ENCODE data around the gene MALAT1.
A peak's percentile ranks its signal among the peaks of the same experiment; 100 is the strongest.
"Not testable (repeated sequence)": the region's sequence is repeated elsewhere in the genome, so short reads cannot be mapped to it uniquely, and the experiment has no call there.

Gene MALAT1
- 2,703 to 8,463 reads per million in 2 experiments for total RNA-seq

DNA sequence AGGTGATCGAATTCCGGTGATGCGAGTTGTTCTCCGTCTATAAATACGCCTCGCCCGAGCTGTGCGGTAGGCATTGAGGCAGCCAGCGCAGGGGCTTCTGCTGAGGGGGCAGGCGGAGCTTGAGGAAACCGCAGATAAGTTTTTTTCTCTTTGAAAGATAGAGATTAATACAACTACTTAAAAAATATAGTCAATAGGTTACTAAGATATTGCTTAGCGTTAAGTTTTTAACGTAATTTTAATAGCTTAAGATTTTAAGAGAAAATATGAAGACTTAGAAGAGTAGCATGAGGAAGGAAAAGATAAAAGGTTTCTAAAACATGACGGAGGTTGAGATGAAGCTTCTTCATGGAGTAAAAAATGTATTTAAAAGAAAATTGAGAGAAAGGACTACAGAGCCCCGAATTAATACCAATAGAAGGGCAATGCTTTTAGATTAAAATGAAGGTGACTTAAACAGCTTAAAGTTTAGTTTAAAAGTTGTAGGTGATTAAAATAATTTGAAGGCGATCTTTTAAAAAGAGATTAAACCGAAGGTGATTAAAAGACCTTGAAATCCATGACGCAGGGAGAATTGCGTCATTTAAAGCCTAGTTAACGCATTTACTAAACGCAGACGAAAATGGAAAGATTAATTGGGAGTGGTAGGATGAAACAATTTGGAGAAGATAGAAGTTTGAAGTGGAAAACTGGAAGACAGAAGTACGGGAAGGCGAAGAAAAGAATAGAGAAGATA, at the start of gene MALAT1:
TSS of gene MALAT1 (plus strand) at position 69 of the 736 bp plus-strand sequence.
- DNase-seq (ENCODE audit: low read depth): peak; percentile 91

DNA sequence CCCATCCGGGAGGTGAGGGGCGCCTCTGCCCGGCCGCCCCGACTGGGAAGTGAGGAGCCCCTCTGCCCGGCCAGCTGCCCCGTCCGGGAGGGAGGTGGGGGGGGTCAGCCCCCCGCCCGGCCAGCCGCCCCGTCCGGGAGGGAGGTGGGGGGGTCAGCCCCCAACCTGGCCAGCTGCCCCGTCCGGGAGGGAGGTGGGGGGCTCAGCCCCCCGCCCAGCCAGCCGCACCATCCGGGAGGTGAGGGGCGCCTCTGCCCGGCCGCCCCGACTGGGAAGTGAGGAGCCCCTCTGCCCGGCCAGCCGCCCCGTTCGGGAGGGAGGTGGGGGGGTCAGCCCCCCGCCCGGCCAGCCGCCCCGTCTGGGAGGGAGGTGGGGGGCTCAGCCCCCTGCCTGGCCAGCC, 47.5 kb upstream of the MALAT1 start:
- DNase-seq (ENCODE audit: low read depth): not testable (repeated sequence)

DNA sequence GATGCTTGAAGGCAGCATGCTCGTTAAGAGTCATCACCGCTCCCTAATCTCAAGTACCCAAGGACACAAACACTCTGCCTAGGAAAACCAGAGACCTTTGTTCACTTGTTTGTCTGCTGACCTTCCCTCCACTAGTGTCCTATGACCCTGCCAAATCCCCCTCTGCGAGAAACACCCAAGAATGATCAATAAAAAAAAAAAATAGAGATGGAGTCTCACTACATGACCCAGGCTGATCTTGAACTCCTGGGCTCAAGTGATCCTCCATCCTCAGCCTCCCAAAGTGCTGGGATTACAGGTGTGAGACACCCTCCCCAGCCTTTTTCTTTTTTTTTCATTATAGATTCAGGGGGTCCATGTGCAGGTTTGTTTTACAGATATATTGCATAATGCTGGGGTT, 46.6 kb upstream of the MALAT1 start:
- DNase-seq (ENCODE audit: low read depth): not testable (repeated sequence)

DNA sequence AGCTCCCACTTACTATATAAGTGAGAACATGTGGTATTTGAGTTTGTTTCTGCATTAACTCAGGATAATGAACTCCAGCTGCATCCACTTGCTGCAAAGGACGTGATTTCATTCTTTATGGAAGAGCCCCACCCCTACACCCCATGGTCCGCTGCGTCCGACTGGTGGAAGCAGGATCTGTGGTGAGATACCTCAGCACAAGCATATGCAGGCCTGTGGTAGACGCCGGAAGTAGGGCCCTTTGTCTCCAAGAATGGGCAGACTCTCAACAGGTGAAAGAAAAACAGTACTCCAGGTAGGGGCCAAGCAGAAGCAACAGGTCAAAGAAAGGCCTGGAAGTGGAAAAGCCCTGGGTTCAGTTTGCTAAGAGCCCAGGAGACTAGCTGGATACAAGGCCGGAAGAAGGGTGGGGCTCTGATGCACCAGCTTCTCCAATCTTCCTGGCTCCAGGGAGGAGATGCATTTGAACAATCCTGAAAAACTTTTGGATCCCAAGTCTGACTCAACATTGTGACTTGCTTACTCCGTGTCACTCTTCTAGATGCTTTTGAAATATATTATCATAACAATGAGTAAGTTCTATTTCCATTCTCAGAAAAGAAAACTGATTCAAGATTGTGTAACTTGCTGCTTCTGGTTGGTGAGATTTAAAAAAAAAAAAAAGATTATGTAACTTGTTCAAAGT, 45.9 kb upstream of the MALAT1 start:
- no peak for DNase-seq (ENCODE audit: low read depth)

DNA sequence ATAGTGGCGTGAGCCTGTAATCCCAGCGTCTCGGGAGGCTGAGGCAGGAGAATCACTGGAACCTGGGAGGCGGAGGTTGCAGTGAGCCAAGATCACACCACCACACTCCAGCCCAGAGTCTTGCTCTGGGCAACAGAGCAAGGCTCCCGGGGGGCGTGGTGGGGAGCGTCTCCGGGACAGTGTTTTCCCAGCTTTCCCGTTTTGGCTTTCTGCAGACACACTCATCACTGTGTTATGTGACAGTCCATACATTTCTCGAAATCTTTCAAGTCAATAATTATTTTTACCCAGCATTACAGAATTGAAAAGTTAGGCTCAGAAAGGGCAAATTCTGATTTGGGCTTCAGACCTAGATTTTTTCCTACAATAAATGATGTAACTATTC, 44.5 kb upstream of the MALAT1 start:
- no peak for DNase-seq (ENCODE audit: low read depth)

DNA sequence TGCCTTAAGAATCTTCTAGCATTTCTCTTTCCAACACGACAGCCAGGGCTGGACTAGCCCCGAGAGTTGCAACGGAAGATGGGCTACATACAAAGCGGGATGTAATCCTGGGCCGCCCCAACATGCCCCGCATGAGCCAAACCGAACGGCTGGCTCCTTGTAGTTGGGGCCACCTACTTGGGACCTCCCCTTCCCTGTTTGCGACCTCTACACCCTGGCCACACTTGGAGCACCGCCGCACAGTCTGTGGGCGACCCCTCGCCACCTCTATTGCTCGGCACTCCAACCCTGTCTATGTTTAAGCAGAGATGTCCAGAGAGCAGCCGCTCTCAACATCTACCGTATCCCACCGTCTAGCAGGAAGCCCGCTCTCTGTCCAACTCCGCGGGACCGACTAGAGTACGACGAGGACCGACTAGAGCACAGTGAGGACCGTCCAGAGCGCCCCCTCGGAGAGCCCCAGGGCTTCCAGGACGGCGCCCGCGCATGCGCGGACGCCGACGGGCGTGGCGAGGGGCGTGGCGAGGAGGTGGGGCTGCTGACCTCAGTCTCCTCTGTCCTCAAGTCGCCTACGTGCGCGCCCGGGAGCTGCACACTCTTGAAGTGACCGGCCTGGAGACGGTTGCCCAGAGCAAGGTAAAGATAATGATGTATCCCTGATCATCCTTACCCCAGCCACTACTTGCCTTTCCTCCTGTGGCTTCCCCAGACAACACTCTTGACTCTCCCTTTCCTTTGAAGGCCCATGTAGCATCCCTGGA, 44.0 kb upstream of the MALAT1 start:
- peak; percentile 64 for DNase-seq (ENCODE audit: low read depth)

DNA sequence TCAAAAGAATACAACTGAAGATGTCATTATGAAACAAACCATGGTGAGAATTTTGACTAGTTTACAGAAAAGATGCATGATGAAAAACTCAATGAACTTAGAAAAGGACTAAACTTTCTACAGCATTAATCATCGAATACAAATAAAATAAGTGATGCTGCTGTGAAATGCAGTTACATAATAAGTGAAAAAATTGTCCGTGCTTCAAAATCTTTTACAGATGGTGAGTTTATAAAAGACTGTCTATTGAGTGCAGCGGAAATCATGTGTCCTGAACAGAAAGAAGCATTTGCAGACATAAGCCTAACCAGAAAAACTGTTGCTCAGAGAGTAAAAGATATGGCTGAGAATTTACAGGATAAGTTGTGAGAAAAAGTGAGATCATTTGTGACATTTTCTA, 42.4 kb upstream of the MALAT1 start:
- DNase-seq (ENCODE audit: low read depth): no peak

DNA sequence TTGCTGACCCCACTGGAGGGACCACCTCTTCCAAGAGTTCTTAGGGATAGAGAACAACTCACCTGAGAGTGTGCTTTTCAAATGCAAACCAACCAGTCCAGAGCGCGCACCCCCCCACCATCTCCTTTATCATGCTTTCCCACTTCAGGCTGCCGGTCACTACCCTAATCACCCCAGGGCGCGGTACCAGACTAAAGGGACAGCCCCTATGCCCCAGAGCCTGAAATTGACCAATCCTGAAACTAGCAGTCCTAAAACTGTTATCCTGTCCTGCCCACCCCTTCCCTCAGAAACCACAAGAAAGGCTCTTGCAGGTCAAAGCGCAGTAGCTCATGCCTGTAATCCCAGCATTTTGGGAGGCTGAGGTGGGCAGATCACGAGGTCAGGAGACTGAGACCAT, 39.3 kb upstream of the MALAT1 start:
- DNase-seq (ENCODE audit: low read depth): no peak

DNA sequence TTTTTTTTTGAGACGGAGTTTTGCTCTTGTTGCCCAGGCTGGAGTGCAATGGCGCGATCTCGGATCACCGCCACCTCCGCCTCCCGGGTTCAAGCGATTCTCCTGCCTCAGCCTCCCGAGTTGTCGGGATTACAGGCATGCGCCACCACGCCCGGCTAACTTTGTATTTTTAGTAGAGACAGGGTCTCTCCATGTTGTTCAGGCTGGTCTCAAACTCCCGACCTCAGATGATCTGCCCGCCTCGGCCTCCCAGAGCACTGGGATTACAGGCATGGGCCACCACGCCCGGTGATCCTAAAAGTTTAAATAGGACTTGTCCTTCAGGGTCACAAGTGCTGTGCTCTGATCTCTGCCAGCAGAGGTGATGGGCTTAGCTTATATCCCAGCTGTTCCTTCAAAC, 33.4 kb upstream of the MALAT1 start:
- DNase-seq (ENCODE audit: low read depth): not testable (repeated sequence)

DNA sequence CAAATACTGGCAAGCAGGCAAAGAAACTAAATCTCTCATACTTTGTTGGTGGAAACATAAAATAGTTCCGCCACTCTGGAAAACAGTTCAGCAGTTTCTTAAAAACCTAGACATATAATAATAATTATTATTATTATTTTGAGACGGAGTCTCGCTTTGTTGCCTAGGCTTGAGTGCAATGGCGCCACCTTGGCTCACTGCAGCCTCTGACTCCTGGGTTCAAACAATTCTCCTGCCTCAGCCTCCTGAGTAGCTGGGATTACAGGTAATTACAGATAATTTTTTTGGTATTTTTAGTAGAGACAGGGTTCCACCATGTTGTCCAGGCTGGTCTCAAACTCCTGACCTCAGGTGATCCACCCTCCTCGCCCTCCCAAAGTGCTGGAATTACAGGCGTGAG, 31.5 kb upstream of the MALAT1 start:
- DNase-seq (ENCODE audit: low read depth): not testable (repeated sequence)

DNA sequence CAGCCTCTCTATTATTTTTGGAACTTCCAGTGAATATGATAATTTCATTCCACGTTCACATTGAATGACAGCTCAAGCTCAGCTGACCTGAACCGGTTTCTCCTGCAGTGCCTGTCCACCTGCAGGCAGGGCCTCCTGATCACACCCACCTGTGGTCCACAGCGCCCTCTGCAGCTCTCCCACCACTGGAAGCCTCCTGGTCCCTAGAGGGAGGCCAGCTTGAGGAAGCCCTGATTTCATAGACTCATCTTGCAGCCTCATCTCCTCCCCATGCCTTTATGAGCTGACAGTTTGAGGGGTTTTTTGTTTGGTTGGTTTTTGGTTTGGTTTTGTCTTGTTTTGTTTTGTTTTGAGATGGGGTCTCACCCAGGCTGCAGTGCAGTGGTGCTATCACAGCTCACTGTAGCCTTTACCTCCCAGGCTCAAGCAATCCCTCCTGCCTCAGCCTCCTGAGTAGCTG, 29.9 kb upstream of the MALAT1 start:
- DNase-seq (ENCODE audit: low read depth): peak; percentile 35

DNA sequence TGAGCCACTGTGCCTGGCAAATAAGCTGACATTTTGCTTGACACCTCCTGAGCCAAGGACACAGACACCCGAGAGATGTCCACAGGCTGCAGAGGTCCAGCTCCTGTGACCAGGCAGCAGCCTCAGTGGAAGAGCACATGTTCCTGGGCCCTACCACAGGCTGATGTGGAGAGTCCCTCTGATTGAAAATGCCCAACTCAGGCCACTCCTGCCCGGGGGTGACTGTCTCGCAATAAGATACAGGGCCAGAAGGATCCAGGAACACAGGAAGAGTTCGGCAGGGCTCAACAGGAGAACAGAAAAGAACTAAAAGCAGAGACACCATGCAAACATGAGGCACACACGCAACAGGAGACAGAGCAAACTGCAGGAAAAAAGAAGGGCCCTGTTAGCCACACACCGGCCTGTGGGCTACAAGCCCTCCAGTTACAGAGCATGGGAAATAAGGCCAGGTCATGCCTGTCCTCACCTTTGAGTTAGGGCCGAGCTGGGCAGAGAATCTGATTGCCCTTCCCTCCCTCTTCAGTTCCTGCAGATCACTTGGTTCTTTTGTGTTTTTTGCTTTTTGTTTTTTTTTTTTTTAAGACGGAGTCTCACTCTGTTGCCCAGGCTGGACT, 28.3 kb upstream of the MALAT1 start:
- DNase-seq (ENCODE audit: low read depth): no peak

DNA sequence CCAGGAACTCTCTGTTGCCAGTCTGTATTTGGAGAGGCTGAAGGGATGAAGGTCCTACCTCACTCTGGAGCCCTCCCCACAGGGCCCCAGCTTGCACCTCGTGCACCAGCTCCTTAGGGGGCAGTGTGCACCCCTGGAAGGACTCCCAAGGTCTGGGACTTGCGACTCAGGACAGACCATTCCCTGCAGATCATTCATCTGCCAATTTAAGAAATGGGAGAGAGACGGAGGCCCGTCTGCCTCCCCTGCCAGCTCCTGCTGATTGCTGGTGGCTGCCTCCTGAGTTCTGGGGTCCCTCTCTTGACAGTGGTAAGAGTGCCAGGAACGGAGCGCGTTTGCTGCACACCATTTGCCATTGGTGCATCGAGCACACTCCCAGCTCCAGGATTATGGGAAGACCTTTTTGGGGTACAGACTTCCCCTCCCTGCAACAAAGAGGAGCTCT, 27.4 kb upstream of the MALAT1 start:
- DNase-seq (ENCODE audit: low read depth): no peak

DNA sequence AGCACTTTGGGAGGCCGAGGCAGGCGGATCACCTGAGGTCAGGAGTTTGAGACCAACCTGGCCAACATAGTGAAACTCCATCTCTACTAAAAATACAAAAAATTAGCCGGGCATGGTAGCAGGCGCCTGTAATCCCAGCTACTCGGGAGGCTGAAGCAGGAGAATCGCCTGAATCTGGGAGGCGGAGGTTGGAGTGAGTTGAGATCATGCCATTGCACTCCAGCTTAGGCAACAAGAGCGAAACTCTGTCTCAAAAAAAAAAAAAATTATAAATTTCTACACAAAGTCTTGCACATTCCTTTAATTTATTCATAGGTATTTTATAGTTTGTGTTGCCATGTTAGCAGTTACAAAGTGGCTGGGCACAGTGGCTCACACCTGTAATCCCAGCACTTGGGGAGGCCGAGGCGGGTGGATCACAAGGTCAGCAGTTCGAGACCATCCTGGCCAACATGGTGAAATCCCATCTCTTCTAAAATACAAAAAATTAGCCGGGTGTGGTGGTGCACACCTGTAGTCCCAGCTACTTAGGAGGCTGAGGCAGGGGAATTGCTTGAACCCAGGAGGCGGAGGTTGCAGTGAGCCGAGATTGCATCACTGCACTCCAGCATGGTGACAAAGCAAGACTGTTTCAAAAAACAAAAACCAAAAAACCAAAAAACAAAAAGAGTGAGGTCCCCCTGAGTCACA, 26.1 kb upstream of the MALAT1 start:
- not testable (repeated sequence) for DNase-seq (ENCODE audit: low read depth)

DNA sequence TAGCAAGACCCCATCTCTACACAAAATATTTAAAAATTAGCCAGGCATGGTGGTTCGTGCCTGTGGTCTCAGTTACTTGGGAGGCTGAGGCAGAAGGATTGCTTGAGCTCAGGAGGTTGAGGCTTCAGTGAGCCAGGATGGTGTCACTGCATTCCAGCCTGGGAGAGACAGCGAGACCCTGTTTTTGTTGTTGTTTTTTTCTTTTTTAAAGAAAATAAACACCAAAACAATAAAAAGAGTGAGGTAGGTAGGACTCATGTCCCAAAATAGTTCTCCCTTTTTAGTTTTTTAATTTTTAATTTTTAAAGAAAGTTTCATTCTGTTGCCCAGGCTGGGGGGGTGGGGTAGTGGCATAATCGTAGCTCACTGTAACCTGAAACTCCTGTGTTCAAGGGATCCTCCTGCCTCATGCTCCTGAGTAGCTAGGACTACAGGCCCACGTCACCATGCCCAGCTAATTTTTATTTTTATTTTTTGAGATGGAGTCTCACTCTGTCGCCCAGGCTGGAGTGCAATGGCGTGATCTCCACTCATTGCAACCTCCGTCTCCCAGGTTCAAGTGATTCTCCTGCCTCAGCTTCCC, 25.5 kb upstream of the MALAT1 start:
- DNase-seq (ENCODE audit: low read depth): no peak

DNA sequence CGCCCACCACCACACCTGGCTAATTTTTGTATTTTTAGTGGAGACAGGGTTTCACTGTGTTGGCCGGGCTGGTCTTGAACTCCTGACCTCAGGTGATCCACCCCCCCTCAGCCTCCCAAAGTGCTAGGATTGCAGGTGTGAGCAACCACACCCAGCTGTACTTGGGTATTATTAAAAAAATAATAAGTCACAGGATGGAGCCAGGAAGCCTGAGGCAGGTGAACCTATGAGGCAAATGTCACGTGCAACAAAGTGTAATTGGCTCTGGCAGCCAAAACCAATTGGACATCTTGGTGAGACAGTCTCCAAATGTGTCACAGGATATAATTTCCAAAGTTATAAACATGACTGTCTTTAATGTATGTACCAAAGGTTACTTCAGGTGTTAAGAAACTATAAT, 24.0 kb upstream of the MALAT1 start:
- DNase-seq (ENCODE audit: low read depth): no peak

DNA sequence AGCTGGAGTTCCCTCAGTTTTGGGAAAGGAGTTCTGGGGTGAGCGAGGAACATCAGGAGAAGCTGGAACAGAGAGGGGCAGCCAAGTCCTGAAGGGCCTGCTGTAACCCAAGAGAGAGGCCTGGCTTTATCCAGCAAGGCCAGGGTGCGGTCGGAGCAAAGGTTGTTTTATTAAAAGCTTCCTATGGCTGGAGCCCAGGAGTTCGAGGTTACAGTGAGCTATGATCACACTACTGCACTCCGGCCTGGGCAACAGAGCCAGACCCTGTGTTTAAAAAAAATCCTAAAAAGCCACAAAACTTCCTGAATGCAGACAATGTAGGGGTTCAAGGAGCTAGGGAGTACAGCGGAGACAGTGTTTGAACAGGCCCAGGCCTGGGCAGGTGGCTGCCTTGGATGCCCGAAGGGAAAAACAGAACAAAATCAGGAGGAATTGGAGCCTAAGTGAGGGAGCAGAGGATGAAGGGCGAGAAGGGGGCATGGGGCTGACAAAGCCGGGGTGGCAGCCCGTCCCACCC, 22.2 kb upstream of the MALAT1 start:
- DNase-seq (ENCODE audit: low read depth): no peak

DNA sequence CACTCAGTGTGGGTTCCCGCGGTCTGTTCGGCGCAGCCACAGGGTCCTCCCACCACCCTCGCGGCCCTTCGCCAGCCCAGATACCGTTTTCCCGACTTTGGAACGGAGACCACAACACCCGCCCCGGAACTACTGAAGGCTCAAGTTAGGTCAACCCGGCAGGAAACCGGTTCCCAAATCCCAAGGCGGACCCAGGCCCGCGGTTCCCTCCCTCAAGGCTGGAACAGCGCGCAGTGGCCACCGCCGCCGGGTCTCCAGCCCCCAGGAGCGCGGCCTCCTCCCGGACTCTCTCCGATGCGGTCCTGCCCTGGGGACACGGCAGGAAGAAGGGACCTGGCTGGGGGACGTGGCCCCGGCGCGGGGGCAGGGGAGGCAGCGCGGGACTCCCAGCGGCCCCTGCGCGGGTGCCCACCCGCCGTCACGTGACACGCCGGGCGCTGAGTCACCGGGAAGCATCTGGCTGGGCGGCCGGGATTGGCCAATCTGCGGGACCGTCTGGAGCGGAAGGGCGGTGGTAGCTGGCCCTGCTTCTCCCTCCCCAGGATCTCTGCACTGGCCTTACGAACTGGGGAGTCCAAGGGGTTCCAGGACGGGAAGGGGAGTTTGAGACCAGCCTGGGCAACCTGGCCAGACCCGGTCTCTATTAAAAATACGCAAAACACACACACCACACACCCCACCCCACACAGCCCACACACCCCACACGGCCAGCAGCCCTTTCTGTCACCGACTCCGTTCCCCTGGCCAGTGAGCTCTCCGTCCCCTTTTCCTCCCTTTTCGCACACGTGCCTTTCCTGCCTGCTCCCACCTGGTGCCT, 21.5 kb upstream of the MALAT1 start:
- DNase-seq (ENCODE audit: low read depth): peak; percentile 86

DNA sequence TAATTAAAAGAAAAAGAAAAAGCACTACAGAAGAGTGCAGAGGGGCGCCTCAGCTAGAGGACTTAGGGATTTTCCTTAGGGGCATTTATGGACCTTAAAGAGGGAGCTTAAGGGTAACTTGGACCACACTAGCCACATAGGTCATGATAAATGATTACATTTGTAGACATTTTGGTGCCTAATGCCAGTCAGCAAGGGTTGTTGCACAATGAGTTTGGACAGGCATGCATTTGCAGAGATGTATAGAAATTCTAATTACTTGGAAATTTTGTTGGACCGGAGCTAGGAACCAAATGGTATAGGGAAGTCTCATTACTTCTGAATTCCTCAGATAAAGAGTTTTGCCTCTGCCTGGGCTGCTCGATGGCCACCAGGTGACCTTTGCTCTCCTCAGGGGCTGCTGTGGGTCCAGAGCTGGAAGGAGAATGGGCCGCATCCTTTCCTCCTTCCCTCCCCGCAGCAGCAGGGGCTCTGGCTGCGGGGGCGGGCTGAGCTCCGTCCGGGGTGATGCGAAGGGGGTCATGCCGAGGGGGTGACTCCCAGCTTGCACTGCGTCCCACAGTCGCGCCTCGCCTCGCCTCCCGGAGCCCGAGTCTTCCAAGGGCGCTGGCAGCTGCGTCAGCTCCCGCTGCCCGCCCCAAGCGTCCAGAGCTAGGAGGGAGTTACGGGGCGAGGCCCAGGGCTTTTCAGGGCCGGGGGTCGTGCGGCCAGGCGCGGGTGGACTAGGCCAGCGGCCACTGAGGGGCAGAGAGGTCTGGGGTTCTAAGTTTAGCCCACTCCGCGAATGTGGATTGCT, 20.3 kb upstream of the MALAT1 start:
- DNase-seq (ENCODE audit: low read depth): no peak
